ENCODE data around the gene PKP3. TPM values are rescaled to one million over a fixed set of nuclear protein-coding genes. Genes with fewer than 3 reads are reported as not detected.

The PKP3 gene
- total RNA-seq, 5 donors from 2014 or later (not counting 1 experiment from before 2014, with no cell fraction given): 0.32 to 0.85 (median 0.47) TPM; not detected in 1

GRCh38 chr11:429391-429790 lies 35.4 kb downstream of the PKP3 start:
- peaks cover 5 to 23% of the 10 kb centered on the region in 2 donors for H3K36me3 ChIP-seq (ENCODE audit: control insufficient read depth in 2 of 2, extremely low read depth in 1 of 2, insufficient read depth in 1 of 2, low read length in 1 of 2)
- H3K4me3 Mint-ChIP-seq: no peak overlapping the region
- ATAC-seq (replicated peaks in 1 of 4) (no peak), DNase-seq (no peak)
- H3K4me1 ChIP-seq (ENCODE audit: control insufficient read depth in 1 of 2, extremely low read depth in 1 of 2, insufficient read depth in 2 of 2, low read length in 2 of 2): no peaks in the 10 kb centered on the region
- POLR2A ChIA-PET: no interaction called here
- CTCF ChIA-PET: no interaction called here
- no peak overlapping the region for H3K27ac Mint-ChIP-seq
- H3K9me3 Mint-ChIP-seq: no peaks in the 10 kb centered on the region
- no peak overlapping the region for H3K4me3 ChIP-seq (ENCODE audit: control insufficient read depth in 1 of 2, extremely low read depth in 1 of 2, low read length in 1 of 2)
- 91% methylated on average over 22 of the region's 27 CpGs for WGBS (ENCODE audit: insufficient coverage)
- H3K27me3 ChIP-seq (replicated peaks in 1 of 2; ENCODE audit: control insufficient read depth in 2 of 2, extremely low read depth in 1 of 2, insufficient read depth in 2 of 2, low read length in 1 of 2): no peaks in the 10 kb centered on the region
- peaks cover 21% of the 10 kb centered on the region for H3K36me3 Mint-ChIP-seq
- H3K27me3 Mint-ChIP-seq: no peaks in the 10 kb centered on the region
- H3K9me3 ChIP-seq: no peaks in the 10 kb centered on the region
- no peaks in the 10 kb centered on the region for H3K4me1 Mint-ChIP-seq
- H3K27ac ChIP-seq (ENCODE audit: low read length): no peak overlapping the region

GRCh38 chr11:429931-430456 lies 36.0 kb downstream of the PKP3 start:
- no peak overlapping the region for H3K4me3 ChIP-seq (ENCODE audit: control insufficient read depth in 1 of 2, extremely low read depth in 1 of 2, low read length in 1 of 2)
- no peaks in the 10 kb centered on the region for H3K9me3 ChIP-seq
- WGBS (ENCODE audit: insufficient coverage): 93% methylated on average over 17 of the region's 25 CpGs
- no peak overlapping the region for H3K27ac ChIP-seq (ENCODE audit: low read length)
- Mint-ChIP-seq H3K9me3 (no peaks in the 10 kb centered on the region), H3K36me3 (peaks cover 17% of the 10 kb centered on the region), H3K27ac (no peak overlapping the region), H3K4me1 (peaks cover 0 to 2% (median 0%) of the 10 kb centered on the region in 3 donors), H3K4me3 (no peak overlapping the region), H3K27me3 (no peaks in the 10 kb centered on the region)
- H3K36me3 ChIP-seq (ENCODE audit: control insufficient read depth in 2 of 2, extremely low read depth in 1 of 2, insufficient read depth in 1 of 2, low read length in 1 of 2): peaks cover 5 to 25% of the 10 kb centered on the region in 2 donors
- ChIA-PET POLR2A (no interaction called here), CTCF (no interaction called here)
- H3K27me3 ChIP-seq (replicated peaks in 1 of 2; ENCODE audit: control insufficient read depth in 2 of 2, extremely low read depth in 1 of 2, insufficient read depth in 2 of 2, low read length in 1 of 2): no peaks in the 10 kb centered on the region
- DNase-seq (no peak), ATAC-seq (replicated peaks in 1 of 4) (no peak)
- no peaks in the 10 kb centered on the region for H3K4me1 ChIP-seq (ENCODE audit: control insufficient read depth in 1 of 2, extremely low read depth in 1 of 2, insufficient read depth in 2 of 2, low read length in 2 of 2)

- DNase-seq (no peak), ATAC-seq (replicated peaks in 1 of 4) (no peak)
- 97% methylated on average over 9 of the region's 13 CpGs for WGBS (ENCODE audit: insufficient coverage)
- Mint-ChIP-seq H3K4me3 (no peak overlapping the region), H3K27me3 (no peaks in the 10 kb centered on the region), H3K27ac (no peak overlapping the region), H3K36me3 (peaks cover 9% of the 10 kb centered on the region), H3K9me3 (no peaks in the 10 kb centered on the region), H3K4me1 (peaks cover 0 to 6% (median 2%) of the 10 kb centered on the region in 3 donors)
- ChIA-PET POLR2A (no interaction called here), CTCF (no interaction called here)
- no peaks in the 10 kb centered on the region for H3K4me1 ChIP-seq (ENCODE audit: control insufficient read depth in 1 of 2, extremely low read depth in 1 of 2, insufficient read depth in 2 of 2, low read length in 2 of 2)
- peaks cover 1 to 22% of the 10 kb centered on the region in 2 donors for H3K36me3 ChIP-seq (ENCODE audit: control insufficient read depth in 2 of 2, extremely low read depth in 1 of 2, insufficient read depth in 1 of 2, low read length in 1 of 2)
- H3K27ac ChIP-seq (ENCODE audit: low read length): no peak overlapping the region
- H3K9me3 ChIP-seq: no peaks in the 10 kb centered on the region
- H3K4me3 ChIP-seq (ENCODE audit: control insufficient read depth in 1 of 2, extremely low read depth in 1 of 2, low read length in 1 of 2): no peak overlapping the region
- no peaks in the 10 kb centered on the region for H3K27me3 ChIP-seq (replicated peaks in 1 of 2; ENCODE audit: control insufficient read depth in 2 of 2, extremely low read depth in 1 of 2, insufficient read depth in 2 of 2, low read length in 1 of 2)
These were observed 37.9 kb downstream of the PKP3 start for GRCh38 chr11:431921-432320.

GRCh38 chr11:432501-433100 lies 38.6 kb downstream of the PKP3 start:
- POLR2A ChIA-PET: no interaction called here
- H3K9me3 ChIP-seq: no peaks in the 10 kb centered on the region
- peaks cover 5 to 12% (median 8%) of the 10 kb centered on the region in 3 donors for H3K4me1 Mint-ChIP-seq
- no peak overlapping the region for H3K27ac Mint-ChIP-seq
- no peak overlapping the region for H3K4me3 ChIP-seq (ENCODE audit: control insufficient read depth in 1 of 2, extremely low read depth in 1 of 2, low read length in 1 of 2)
- CTCF ChIA-PET: no interaction called here
- no peaks in the 10 kb centered on the region for H3K27me3 ChIP-seq (replicated peaks in 1 of 2; ENCODE audit: control insufficient read depth in 2 of 2, extremely low read depth in 1 of 2, insufficient read depth in 2 of 2, low read length in 1 of 2)
- no peak overlapping the region for H3K27ac ChIP-seq (ENCODE audit: low read length)
- H3K36me3 ChIP-seq (ENCODE audit: control insufficient read depth in 2 of 2, extremely low read depth in 1 of 2, insufficient read depth in 1 of 2, low read length in 1 of 2): peaks cover 0 to 22% of the 10 kb centered on the region in 2 donors
- H3K4me3 Mint-ChIP-seq: no peak overlapping the region
- H3K4me1 ChIP-seq (ENCODE audit: control insufficient read depth in 1 of 2, extremely low read depth in 1 of 2, insufficient read depth in 2 of 2, low read length in 2 of 2): peaks cover 0 to 5% of the 10 kb centered on the region in 2 experiments
- 95% methylated on average over 20 of the region's 20 CpGs for WGBS (ENCODE audit: insufficient coverage)
- DNase-seq (no peak), ATAC-seq (replicated peaks in 1 of 4) (no peak)
- H3K27me3 Mint-ChIP-seq: no peaks in the 10 kb centered on the region
- H3K9me3 Mint-ChIP-seq: no peaks in the 10 kb centered on the region
- peaks cover 6% of the 10 kb centered on the region for H3K36me3 Mint-ChIP-seq

GRCh38 chr11:433111-433510 lies 39.1 kb downstream of the PKP3 start:
- ChIA-PET CTCF (no interaction called here), POLR2A (no interaction called here)
- Mint-ChIP-seq H3K9me3 (no peaks in the 10 kb centered on the region), H3K27me3 (no peaks in the 10 kb centered on the region), H3K4me3 (no peak overlapping the region), H3K4me1 (peaks cover 6 to 12% (median 9%) of the 10 kb centered on the region in 3 donors), H3K27ac (no peak overlapping the region), H3K36me3 (peaks cover 4% of the 10 kb centered on the region)
- 98% methylated on average over 11 of the region's 17 CpGs for WGBS (ENCODE audit: insufficient coverage)
- H3K27ac ChIP-seq (ENCODE audit: low read length): no peak overlapping the region
- ATAC-seq (replicated peaks in 1 of 4): no peak
- peaks cover 0 to 22% of the 10 kb centered on the region in 2 donors for H3K36me3 ChIP-seq (ENCODE audit: control insufficient read depth in 2 of 2, extremely low read depth in 1 of 2, insufficient read depth in 1 of 2, low read length in 1 of 2)
- no peaks in the 10 kb centered on the region for H3K9me3 ChIP-seq
- DNase-seq: no peak
- H3K4me1 ChIP-seq (ENCODE audit: control insufficient read depth in 1 of 2, extremely low read depth in 1 of 2, insufficient read depth in 2 of 2, low read length in 2 of 2): peaks cover 0 to 10% of the 10 kb centered on the region in 2 experiments
- H3K4me3 ChIP-seq (ENCODE audit: control insufficient read depth in 1 of 2, extremely low read depth in 1 of 2, low read length in 1 of 2): no peak overlapping the region
- H3K27me3 ChIP-seq (replicated peaks in 1 of 2; ENCODE audit: control insufficient read depth in 2 of 2, extremely low read depth in 1 of 2, insufficient read depth in 2 of 2, low read length in 1 of 2): no peaks in the 10 kb centered on the region

- H3K27me3 ChIP-seq (replicated peaks in 1 of 2; ENCODE audit: control insufficient read depth in 2 of 2, extremely low read depth in 1 of 2, insufficient read depth in 2 of 2, low read length in 1 of 2): no peaks in the 10 kb centered on the region
- H3K36me3 Mint-ChIP-seq: peaks cover 4% of the 10 kb centered on the region
- no peak overlapping the region for H3K27ac ChIP-seq (ENCODE audit: low read length)
- no peak for DNase-seq
- no peak overlapping the region for H3K4me3 Mint-ChIP-seq
- ATAC-seq (replicated peaks in 1 of 4): no peak
- H3K9me3 Mint-ChIP-seq: no peaks in the 10 kb centered on the region
- H3K27ac Mint-ChIP-seq: no peak overlapping the region
- WGBS (ENCODE audit: insufficient coverage): 96% methylated on average over 19 of the region's 20 CpGs
- H3K4me1 ChIP-seq (ENCODE audit: control insufficient read depth in 1 of 2, extremely low read depth in 1 of 2, insufficient read depth in 2 of 2, low read length in 2 of 2): peaks cover 0 to 15% of the 10 kb centered on the region in 2 experiments
- peaks cover 6 to 15% (median 12%) of the 10 kb centered on the region in 3 donors for H3K4me1 Mint-ChIP-seq
- peaks cover 0 to 22% of the 10 kb centered on the region in 2 donors for H3K36me3 ChIP-seq (ENCODE audit: control insufficient read depth in 2 of 2, extremely low read depth in 1 of 2, insufficient read depth in 1 of 2, low read length in 1 of 2)
- POLR2A ChIA-PET: no interaction called here
- no peaks in the 10 kb centered on the region for H3K27me3 Mint-ChIP-seq
- H3K4me3 ChIP-seq (ENCODE audit: control insufficient read depth in 1 of 2, extremely low read depth in 1 of 2, low read length in 1 of 2): no peak overlapping the region
- H3K9me3 ChIP-seq: no peaks in the 10 kb centered on the region
- CTCF ChIA-PET: no interaction called here
These were observed 39.6 kb downstream of the PKP3 start for GRCh38 chr11:433641-434040.
